Right atrium auricular region (tissue), 2 donors: ENCODE results near the gene ACTRT2. TPM values are rescaled to one million over a fixed set of nuclear protein-coding genes. Genes with fewer than 3 reads are reported as not detected.

Experiments
- DNase-seq: peaks from one replicate; pipeline ENCODE4 v3.0.0-alpha.2; 2019; ENCODE audit warnings: low spot score
- H3K27ac ChIP-seq, 2 donors: fragments of 200-600 bp; sonication (generic); 1 replicate in 1 of 2; 2 replicates in 1 of 2; pipeline ENCODE4 v1.5.1; 2016 to 2019
- H3K27me3 ChIP-seq, 2 donors: fragments of 200-600 bp; sonication (generic); one replicate each; pipeline versions ENCODE4 v1.5.1 to v1.6.0; 2017 to 2019
- H3K36me3 ChIP-seq: fragments of 200-600 bp; sonication (generic); one replicate; pipeline ENCODE4 v1.5.1; 2016
- H3K4me1 ChIP-seq, 2 donors: fragments of 200-600 bp; sonication (generic); one replicate each; pipeline versions ENCODE4 v1.5.1 to v1.6.0; 2017 to 2019
- H3K4me3 ChIP-seq, 2 donors: fragments of 200-600 bp; sonication (generic); 1 replicate in 1 of 2; 2 replicates in 1 of 2; pipeline ENCODE4 v1.5.1; 2017 to 2019; ENCODE audit warnings: mild to moderate bottlenecking in 1 of 2, moderate library complexity in 1 of 2
- H3K9me3 ChIP-seq, 2 donors: fragments of 200-600 bp; sonication (generic); one replicate each; pipeline ENCODE4 v1.5.1; 2019
- CTCF ChIP-seq, 2 donors: fragments of 200-600 bp; sonication (generic); IDR thresholded peaks; one replicate each; pipeline ENCODE4 v1.5.1; 2019; ENCODE audit warnings: antibody characterized with exemption in 2 of 2
- total RNA-seq, 2 donors: library from RNA; depleted of rRNA; stranded (reverse); fragments of >200 nt; gene quantifications; one replicate each; pipeline ENCODE4 v1.1.0, GENCODE V29; 2016

Gene ACTRT2
- total RNA-seq, 2 donors from 2014 or later = not detected

DNA sequence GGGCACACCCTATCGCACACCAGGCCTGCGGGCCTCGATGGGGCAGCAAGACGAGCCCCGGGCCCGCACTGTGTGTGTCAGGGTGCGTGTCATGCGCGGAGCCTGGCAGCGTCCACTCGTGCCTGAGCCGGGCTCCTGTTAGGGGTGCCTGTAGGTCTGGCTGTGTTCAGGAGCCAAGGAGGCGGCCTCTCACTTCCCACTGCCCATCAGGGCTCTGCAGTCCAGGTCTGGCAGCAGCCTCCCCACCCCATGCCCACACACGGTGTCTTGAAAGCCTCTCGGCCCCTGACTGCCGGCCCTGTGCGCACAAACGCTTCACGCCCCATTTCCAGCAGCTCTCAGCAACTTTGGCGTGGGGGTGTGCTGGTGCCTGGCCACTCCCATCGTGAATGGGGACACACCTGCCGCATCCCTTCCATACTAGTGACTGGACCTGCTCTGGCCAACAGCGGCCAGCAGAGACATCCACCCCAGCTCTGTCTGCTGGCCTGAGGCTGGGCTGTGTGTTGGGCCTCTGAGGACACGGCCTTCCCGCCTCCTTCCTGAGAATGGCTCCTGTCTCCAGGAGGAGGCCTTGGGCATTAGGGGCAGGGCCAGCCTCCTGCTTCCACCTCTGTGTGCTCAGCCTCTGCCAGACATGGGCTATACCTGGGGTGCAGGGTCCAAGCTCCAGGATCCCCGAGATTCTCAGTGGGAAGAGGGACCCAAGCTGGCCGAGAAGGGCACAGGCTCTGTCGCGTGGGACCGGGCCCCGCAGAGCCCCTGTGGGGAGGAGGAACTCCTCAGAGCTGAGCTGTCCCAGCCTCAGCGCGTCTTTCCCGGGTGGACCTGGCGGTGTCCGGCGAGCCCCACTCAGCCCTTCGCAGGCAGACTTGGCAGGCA, 41.8 kb upstream of the ACTRT2 start:
- Histone ChIP-seq H3K4me1 (peaks cover 0 to 12% of the 10 kb centered on the region in 2 donors), H3K4me3 (no peak overlapping the region), H3K27ac (no peak overlapping the region), H3K36me3 (no peaks in the 10 kb centered on the region), H3K9me3 (no peaks in the 10 kb centered on the region), H3K27me3 (no peaks in the 10 kb centered on the region)
- DNase-seq = no peak
- no peak for TF ChIP-seq CTCF (IDR thresholded peaks at IDR 0.05)

DNA sequence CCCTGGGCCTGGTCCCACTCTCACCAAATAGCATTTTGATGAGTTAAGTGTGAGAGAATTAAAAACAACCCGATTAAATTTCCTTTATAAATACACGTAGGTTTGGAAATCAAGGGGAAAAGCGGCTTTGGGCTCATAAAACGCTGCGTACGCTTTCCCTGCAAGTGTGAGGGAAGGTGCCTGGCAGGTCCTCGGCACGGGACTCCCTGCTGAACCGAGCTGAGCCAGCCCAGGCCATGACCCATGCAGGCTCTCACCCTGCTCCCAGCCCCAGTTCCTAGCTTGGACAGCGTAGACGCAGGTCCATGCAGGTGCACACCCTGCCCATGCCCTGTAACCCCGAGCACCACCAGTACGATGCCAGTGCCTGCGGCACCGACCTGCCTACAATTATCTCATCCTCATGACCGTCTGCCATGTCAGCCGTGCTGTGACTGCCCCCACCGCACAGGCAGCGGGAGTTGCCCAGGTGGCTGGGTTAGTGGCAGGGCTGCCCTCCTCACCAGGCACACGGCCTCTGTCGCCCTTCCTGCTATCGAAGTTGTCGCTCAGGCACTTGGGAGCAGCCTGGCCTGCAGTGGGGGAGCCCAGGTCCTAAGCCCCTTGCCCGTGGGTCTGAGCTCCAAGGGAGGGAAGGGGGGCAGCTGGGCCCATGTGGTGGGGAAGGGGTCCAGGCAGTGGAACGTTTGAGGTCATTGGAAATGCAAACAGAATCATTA, 41.0 kb upstream of the ACTRT2 start:
- peaks cover 0 to 12% of the 10 kb centered on the region in 2 donors for H3K4me1 ChIP-seq
- H3K27me3 ChIP-seq = no peaks in the 10 kb centered on the region
- DNase-seq = no peak
- no peak for TF ChIP-seq CTCF (IDR thresholded peaks at IDR 0.05)
- H3K36me3 ChIP-seq = no peaks in the 10 kb centered on the region
- H3K4me3 ChIP-seq = no peak overlapping the region
- H3K9me3 ChIP-seq = no peaks in the 10 kb centered on the region
- H3K27ac ChIP-seq = no peak overlapping the region

DNA sequence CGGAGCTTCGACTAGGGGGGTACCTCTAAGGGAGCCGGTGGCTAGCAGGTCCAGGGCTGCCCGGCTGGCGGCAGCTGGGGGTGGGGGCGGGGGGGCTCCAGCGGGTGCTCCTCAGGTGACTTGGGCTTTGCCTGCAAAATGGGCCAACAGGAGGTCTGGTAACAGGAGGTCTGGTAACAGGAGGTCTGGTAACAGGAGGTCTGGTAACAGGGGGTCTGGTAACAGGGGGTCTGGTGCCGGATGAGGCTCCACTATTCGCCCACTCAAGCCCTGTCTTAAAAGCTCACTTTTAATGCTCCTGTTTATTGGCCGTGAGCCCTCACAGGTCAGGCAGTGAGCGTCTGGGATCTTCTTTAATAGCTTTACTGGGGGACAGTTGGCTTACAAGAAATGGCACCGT, 40.4 kb upstream of the ACTRT2 start:
- Histone ChIP-seq H3K36me3 (no peaks in the 10 kb centered on the region), H3K27ac (no peak overlapping the region), H3K9me3 (no peaks in the 10 kb centered on the region), H3K4me3 (no peak overlapping the region), H3K27me3 (no peaks in the 10 kb centered on the region), H3K4me1 (peaks cover 0 to 12% of the 10 kb centered on the region in 2 donors)
- DNase-seq = no peak
- no peak for TF ChIP-seq CTCF (IDR thresholded peaks at IDR 0.05)

GRCh38 chr1:2981388-2981787, 39.9 kb upstream of the ACTRT2 start:
- no peak for TF ChIP-seq CTCF (IDR thresholded peaks at IDR 0.05)
- Histone ChIP-seq H3K36me3 (no peaks in the 10 kb centered on the region), H3K4me1 (peaks cover 0 to 12% of the 10 kb centered on the region in 2 donors), H3K9me3 (no peaks in the 10 kb centered on the region), H3K27me3 (no peaks in the 10 kb centered on the region), H3K27ac (no peak overlapping the region), H3K4me3 (no peak overlapping the region)
- no peak for DNase-seq

DNA sequence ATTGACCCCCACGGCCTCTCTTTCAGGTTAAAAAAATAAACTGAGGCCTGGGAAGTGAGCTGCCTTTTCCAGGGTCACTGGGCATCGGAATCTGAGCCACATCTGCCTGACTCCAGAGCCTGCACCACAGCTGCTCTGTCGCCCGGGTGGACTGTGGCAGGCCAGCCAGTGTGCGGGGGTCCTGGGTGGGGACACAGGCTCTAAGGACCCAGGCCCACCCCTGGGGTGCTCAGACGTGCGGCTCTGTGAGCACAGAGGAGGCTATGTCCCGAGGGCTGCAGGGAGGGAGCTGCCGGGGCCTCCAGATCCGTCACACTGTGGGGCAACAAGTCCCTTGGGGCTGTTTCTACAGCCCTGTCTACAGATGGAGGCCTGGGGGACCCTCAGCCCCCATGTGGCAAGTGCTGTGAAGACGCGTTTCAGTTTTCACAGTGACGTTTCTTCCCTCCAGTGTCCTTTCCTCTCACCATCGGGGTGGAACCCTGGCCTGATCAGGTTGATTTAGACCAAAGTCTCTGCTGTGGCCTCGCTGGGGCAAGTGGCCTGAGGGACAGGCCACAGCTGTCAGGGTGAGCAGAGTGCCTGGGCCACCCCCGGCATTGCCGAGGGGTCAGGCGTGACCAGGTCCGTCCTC, 39.2 kb upstream of the ACTRT2 start:
- no peak for TF ChIP-seq CTCF (IDR thresholded peaks at IDR 0.05)
- DNase-seq = no peak
- Histone ChIP-seq H3K4me1 (peaks cover 0 to 12% of the 10 kb centered on the region in 2 donors), H3K27ac (no peak overlapping the region), H3K36me3 (no peaks in the 10 kb centered on the region), H3K4me3 (no peak overlapping the region), H3K27me3 (no peaks in the 10 kb centered on the region), H3K9me3 (no peaks in the 10 kb centered on the region)
